Measurements from ENCODE around the gene FBXL17. TPM values are rescaled to one million over a fixed set of nuclear protein-coding genes. Genes with fewer than 3 reads are reported as not detected.

The FBXL17 gene
- total and polyA plus RNA-seq, 2 of the 13 experiments (the other 11 are each of a cell fraction or from before 2014, with no cell fraction given): 3.0 to 7.9 TPM

GRCh38 chr5:108220834-108221233, 161.1 kb downstream of the FBXL17 start:
- Histone ChIP-seq H3K4me3 (replicated peaks in 1 of 3; ENCODE audit: insufficient read depth in 1 of 3, low read depth in 2 of 3, low read length in 3 of 3) (no peak overlapping the region), H3K9me3 (ENCODE audit: low read length) (no peaks in the 10 kb centered on the region), H3K79me2 (ENCODE audit: insufficient read depth, low read length) (no peaks in the 10 kb centered on the region), H2AFZ (ENCODE audit: low read length) (no peak overlapping the region), H3K27ac (ENCODE audit: extremely low read length, insufficient read depth, low read length) (no peak overlapping the region), H3K27me3 (ENCODE audit: control insufficient read depth in 1 of 2, insufficient read depth in 2 of 2, low read length in 2 of 2) (no peaks in the 10 kb centered on the region), H3K4me2 (ENCODE audit: low read depth, low read length) (no peak overlapping the region), H3K36me3 (replicated peaks in 1 of 2; ENCODE audit: control insufficient read depth in 1 of 2, insufficient read depth in 2 of 2, low read length in 2 of 2) (no peaks in the 10 kb centered on the region), H3K4me1 (ENCODE audit: insufficient read depth, low read length) (no peaks in the 10 kb centered on the region), H4K20me1 (ENCODE audit: insufficient read depth, low read length) (no peaks in the 10 kb centered on the region), H3K9ac (ENCODE audit: insufficient read depth, low read depth, low read length) (no peak overlapping the region)
- intact Hi-C loops (cut with micrococcal nuclease; ENCODE audit: unreplicated experiment) (no loop called here), in situ Hi-C loops (cut with HindIII; ENCODE audit: extremely low pct_ligation_motif_present, low pct_unique_long_range_greater_than_20kb) (no loop called here)
- FAIRE-seq: no peak
- ChIA-PET POLR2A (no interaction called here), CTCF (ENCODE audit: low intra/inter-chr PET ratio, low total read pairs) (no interaction called here)
- ATAC-seq: no peak
- DNase-seq (ENCODE audit: low spot score): no peak
- 94% methylated on average over 1 of the region's 1 CpG for WGBS (ENCODE audit: low lambda C conversion rate)
- BruUV-seq (replicated peaks): no TSS peak
- TF ChIP-seq FOSL2 (CRISPR knock-in tag; IDR thresholded peaks at IDR 0.05) (no peak), ZFP1 (CRISPR knock-in tag; IDR thresholded peaks at IDR 0.05) (no peak), TFAP4 (IDR thresholded peaks at IDR 0.05; ENCODE audit: borderline replicate concordance, low read depth) (no peak), KDM2A (CRISPR knock-in tag; IDR thresholded peaks at IDR 0.05; ENCODE audit: borderline replicate concordance, low read depth) (no peak), E2F5 (CRISPR knock-in tag; conservative IDR thresholded peaks at IDR 0.05) (no peak), ZNF3 (CRISPR knock-in tag; IDR thresholded peaks at IDR 0.05) (no peak), ISX (CRISPR knock-in tag; conservative IDR thresholded peaks at IDR 0.05) (no peak), NCOA1 (CRISPR knock-in tag; IDR thresholded peaks at IDR 0.05) (no peak), ZNF414 (CRISPR knock-in tag; IDR thresholded peaks at IDR 0.05) (no peak), ZNF740 (CRISPR knock-in tag; IDR thresholded peaks at IDR 0.05) (no peak), RFXANK (CRISPR knock-in tag; IDR thresholded peaks at IDR 0.05) (no peak), ZSCAN9 (CRISPR knock-in tag; IDR thresholded peaks at IDR 0.05; ENCODE audit: borderline replicate concordance) (no peak), NBN (conservative IDR thresholded peaks at IDR 0.05) (no peak), DDIT3 (CRISPR knock-in tag; IDR thresholded peaks at IDR 0.05) (no peak), FOXP4 (CRISPR knock-in tag; IDR thresholded peaks at IDR 0.05) (no peak), CSRNP1 (CRISPR knock-in tag; IDR thresholded peaks at IDR 0.05) (no peak), CBX2 (IDR thresholded peaks at IDR 0.05; ENCODE audit: low read depth, low read length) (no peak), CBX2 (CRISPR knock-in tag; IDR thresholded peaks at IDR 0.05; ENCODE audit: low read depth) (no peak), ZNF230 (CRISPR knock-in tag; IDR thresholded peaks at IDR 0.05) (no peak), ATF2 (CRISPR knock-in tag; IDR thresholded peaks at IDR 0.05) (no peak)
